Stomach smooth muscle (tissue), 2 donors: ENCODE data around the gene DNER.

Experiments used
- H3K27ac ChIP-seq: one replicate; pipeline ENCODE4 v1.7.0; 2013; ENCODE audit warnings: mild to moderate bottlenecking, low read length, inconsistent platforms
- H3K27me3 ChIP-seq, 2 donors: one replicate each; pipeline ENCODE4 v1.7.0; 2013; ENCODE audit warnings: low read length in 2 of 2; ENCODE audit not compliant: insufficient read depth in 2 of 2, control insufficient read depth in 1 of 2
- H3K36me3 ChIP-seq, 2 donors: one replicate each; pipeline ENCODE4 v1.7.0; 2013; ENCODE audit warnings: low read length in 2 of 2; ENCODE audit not compliant: control insufficient read depth in 2 of 2, insufficient read depth in 2 of 2
- H3K4me1 ChIP-seq: one replicate; pipeline ENCODE4 v1.7.0; 2013; ENCODE audit warnings: low read length; ENCODE audit not compliant: control insufficient read depth, insufficient read depth
- H3K4me3 ChIP-seq, 2 donors: one replicate each; pipeline ENCODE4 v1.7.0; 2013; ENCODE audit warnings: low read length in 2 of 2
- H3K9ac ChIP-seq, 2 donors: one replicate each; pipeline ENCODE4 v1.7.0; 2013; ENCODE audit warnings: low read length in 2 of 2, mild to moderate bottlenecking in 1 of 2
- H3K9me3 ChIP-seq, 2 donors: one replicate each; pipeline ENCODE4 v1.7.0; 2013; ENCODE audit warnings: low read length in 2 of 2; ENCODE audit not compliant: control insufficient read depth in 2 of 2
- donor health status: healthy.
- donor health status: Pancreatic carcinoma.

The DNER gene

GRCh38 chr2:229492034-229492433 is 222.3 kb downstream of the DNER start:
- peaks cover 2 to 7% of the 10 kb centered on the region in 2 donors for H3K9me3 ChIP-seq
- no peaks in the 10 kb centered on the region for H3K4me1 ChIP-seq
- H3K9ac ChIP-seq: no peak overlapping the region
- no peaks in the 10 kb centered on the region for H3K27me3 ChIP-seq
- no peak overlapping the region for H3K27ac ChIP-seq
- no peaks in the 10 kb centered on the region for H3K36me3 ChIP-seq
- no peak overlapping the region for H3K4me3 ChIP-seq

GRCh38 chr2:229490167-229490566 is 224.2 kb downstream of the DNER start:
- H3K27me3 ChIP-seq: no peaks in the 10 kb centered on the region
- H3K9me3 ChIP-seq: peaks cover 0 to 7% of the 10 kb centered on the region in 2 donors
- H3K4me1 ChIP-seq: no peaks in the 10 kb centered on the region
- H3K9ac ChIP-seq: no peak overlapping the region
- no peaks in the 10 kb centered on the region for H3K36me3 ChIP-seq
- H3K27ac ChIP-seq: no peak overlapping the region
- no peak overlapping the region for H3K4me3 ChIP-seq

GRCh38 chr2:229489016-229489415 is 225.3 kb downstream of the DNER start:
- no peak overlapping the region for H3K4me3 ChIP-seq
- H3K9ac ChIP-seq: no peak overlapping the region
- no peaks in the 10 kb centered on the region for H3K4me1 ChIP-seq
- peaks cover 0 to 7% of the 10 kb centered on the region in 2 donors for H3K9me3 ChIP-seq
- H3K27me3 ChIP-seq: no peaks in the 10 kb centered on the region
- no peak overlapping the region for H3K27ac ChIP-seq
- no peaks in the 10 kb centered on the region for H3K36me3 ChIP-seq

- no peak overlapping the region for H3K27ac ChIP-seq
- peaks cover 0 to 7% of the 10 kb centered on the region in 2 donors for H3K9me3 ChIP-seq
- H3K4me1 ChIP-seq: no peaks in the 10 kb centered on the region
- H3K27me3 ChIP-seq: no peaks in the 10 kb centered on the region
- H3K4me3 ChIP-seq: no peak overlapping the region
- H3K36me3 ChIP-seq: no peaks in the 10 kb centered on the region
- no peak overlapping the region for H3K9ac ChIP-seq
Observed at GRCh38 chr2:229488232-229488631, 226.1 kb downstream of the DNER start.

- no peak overlapping the region for H3K27ac ChIP-seq
- H3K9me3 ChIP-seq: peaks cover 0 to 7% of the 10 kb centered on the region in 2 donors
- H3K4me3 ChIP-seq: no peak overlapping the region
- no peaks in the 10 kb centered on the region for H3K36me3 ChIP-seq
- no peaks in the 10 kb centered on the region for H3K27me3 ChIP-seq
- no peak overlapping the region for H3K9ac ChIP-seq
- H3K4me1 ChIP-seq: no peaks in the 10 kb centered on the region
Observed at GRCh38 chr2:229486673-229487072, 227.7 kb downstream of the DNER start.

- Histone ChIP-seq H3K36me3 (no peaks in the 10 kb centered on the region), H3K9me3 (peaks cover 0 to 7% of the 10 kb centered on the region in 2 donors), H3K4me1 (no peaks in the 10 kb centered on the region), H3K4me3 (no peak overlapping the region), H3K27ac (no peak overlapping the region), H3K27me3 (no peaks in the 10 kb centered on the region), H3K9ac (no peak overlapping the region)
Observed at GRCh38 chr2:229485857-229486256, 228.5 kb downstream of the DNER start.

GRCh38 chr2:229477269-229477755 is 237.0 kb downstream of the DNER start:
- no peaks in the 10 kb centered on the region for H3K27me3 ChIP-seq
- H3K27ac ChIP-seq: no peak overlapping the region
- H3K9ac ChIP-seq: no peak overlapping the region
- H3K9me3 ChIP-seq: no peaks in the 10 kb centered on the region
- no peaks in the 10 kb centered on the region for H3K36me3 ChIP-seq
- H3K4me1 ChIP-seq: no peaks in the 10 kb centered on the region
- no peak overlapping the region for H3K4me3 ChIP-seq

- Histone ChIP-seq H3K9ac (no peak overlapping the region), H3K27ac (no peak overlapping the region)
Observed at GRCh38 chr2:229475778-229476177, 238.6 kb downstream of the DNER start.

GRCh38 chr2:229474125-229474524 is 240.2 kb downstream of the DNER start:
- no peak overlapping the region for H3K4me3 ChIP-seq
- no peaks in the 10 kb centered on the region for H3K4me1 ChIP-seq
- H3K9ac ChIP-seq: no peak overlapping the region
- no peaks in the 10 kb centered on the region for H3K9me3 ChIP-seq
- no peaks in the 10 kb centered on the region for H3K27me3 ChIP-seq
- no peaks in the 10 kb centered on the region for H3K36me3 ChIP-seq
- no peak overlapping the region for H3K27ac ChIP-seq

More at GRCh38 chr2:229475778-229476177, 238.6 kb downstream of the DNER start:
- Histone ChIP-seq H3K4me3 (no peak overlapping the region), H3K36me3 (no peaks in the 10 kb centered on the region), H3K9me3 (no peaks in the 10 kb centered on the region), H3K27me3 (no peaks in the 10 kb centered on the region), H3K4me1 (no peaks in the 10 kb centered on the region)

- Histone ChIP-seq H3K27me3 (no peaks in the 10 kb centered on the region), H3K4me3 (no peak overlapping the region), H3K4me1 (no peaks in the 10 kb centered on the region), H3K9me3 (no peaks in the 10 kb centered on the region), H3K27ac (no peak overlapping the region), H3K36me3 (no peaks in the 10 kb centered on the region), H3K9ac (no peak overlapping the region)
Observed at GRCh38 chr2:229470781-229471180, 243.6 kb downstream of the DNER start.

- Histone ChIP-seq H3K27ac (no peak overlapping the region), H3K9ac (no peak overlapping the region), H3K4me1 (no peaks in the 10 kb centered on the region), H3K36me3 (no peaks in the 10 kb centered on the region), H3K27me3 (no peaks in the 10 kb centered on the region), H3K9me3 (no peaks in the 10 kb centered on the region), H3K4me3 (no peak overlapping the region)
Observed at GRCh38 chr2:229467783-229468182, 246.6 kb downstream of the DNER start.
